Spleen (tissue), 11 donors: ENCODE data around the gene CST7. TPM values are rescaled to one million over a fixed set of nuclear protein-coding genes. Genes with fewer than 3 reads are reported as not detected.
A peak's percentile ranks its signal among the peaks of the same experiment; 100 is the strongest.

Experiments used
- DNase-seq: peaks from one replicate; pipeline ENCODE4 v3.0.0-alpha.2; 2020
- H3K27ac ChIP-seq, 8 donors: fragments of 200-600 bp; sonication (generic) in 7 of 8; 1 replicate in 4 of 8; 2 replicates in 4 of 8; pipeline versions ENCODE4 v1.5.0 to v1.8.0; 2016 to 2021; ENCODE audit warnings: inconsistent platforms in 4 of 8, mild to moderate bottlenecking in 4 of 8, moderate library complexity in 1 of 8
- H3K27me3 ChIP-seq, 7 donors: fragments of 200-600 bp; sonication (generic) in 6 of 7; replicated peaks in 1 of 7; 1 replicate in 4 of 7; 2 replicates in 3 of 7; pipeline versions ENCODE4 v1.5.0 to v1.8.0; 2016 to 2021; ENCODE audit warnings: inconsistent platforms in 3 of 7, mild to moderate bottlenecking in 1 of 7
- H3K36me3 ChIP-seq, 6 donors: fragments of 200-600 bp; sonication (generic) in 5 of 6; 1 replicate in 4 of 6; 2 replicates in 2 of 6; pipeline versions ENCODE4 v1.5.0 to v1.8.0; 2016 to 2021; ENCODE audit warnings: inconsistent platforms in 2 of 6
- H3K4me1 ChIP-seq, 6 donors: fragments of 200-600 bp; sonication (generic) in 5 of 6; 1 replicate in 3 of 6; 2 replicates in 3 of 6; pipeline versions ENCODE4 v1.5.0 to v1.8.0; 2016 to 2021; ENCODE audit warnings: inconsistent platforms in 3 of 6
- H3K4me3 ChIP-seq, 8 donors: fragments of 200-600 bp; sonication (generic) in 7 of 8; 1 replicate in 4 of 8; 2 replicates in 4 of 8; pipeline versions ENCODE4 v1.5.0 to v1.8.0; 2016 to 2021; ENCODE audit warnings: inconsistent platforms in 4 of 8, mild to moderate bottlenecking in 4 of 8, moderate library complexity in 2 of 8
- H3K9me3 ChIP-seq, 8 donors: fragments of 200-600 bp; sonication (generic) in 7 of 8; 1 replicate in 4 of 8; 2 replicates in 4 of 8; pipeline versions ENCODE4 v1.5.0 to v1.8.0; 2016 to 2021; ENCODE audit warnings: inconsistent platforms in 4 of 8
- POLR2A ChIP-seq, 3 donors: fragments of 450-650 bp; IDR thresholded peaks; one replicate each; pipeline ENCODE4 v1.5.1; 2017; ENCODE audit warnings: antibody characterized with exemption in 3 of 3, mild to moderate bottlenecking in 1 of 3
- POLR2AphosphoS5 ChIP-seq, 3 donors: sonication (generic); formaldehyde crosslinking; IDR thresholded peaks; one replicate each; pipeline ENCODE4 v1.5.1; 2017; ENCODE audit warnings: antibody characterized with exemption in 3 of 3
- WGBS, 5 donors: extraction: QIAGEN DNeasy Blood & Tissue Kit in 3 of 5; methylation state at CpG; one replicate each; pipeline versions ENCODE4 v1.1.5 to v1.1.7; 2013 to 2018; 5-methylcytosine and 5-hydroxymethylcytosine counted together
- intact Hi-C: fragments of 100-400 bp; cut with DNase I; formaldehyde crosslinking; loops from one replicate; pipeline ENCODE4 v1.15.0; 2023; ENCODE audit warnings: low total_unique reads
- polyA plus RNA-seq, 3 donors: library from polyadenylated mRNA; stranded (reverse); fragments of 200-250 nt; gene quantifications; one replicate each; pipeline ENCODE4 v1.2.1, GENCODE V29; 2013
- small RNA-seq, 4 donors: library from RNA; depleted of rRNA; stranded (forward); fragments of <200 nt; gene quantifications; one replicate each; pipeline ENCODE3, GENCODE V24; 2016
- total RNA-seq, 7 donors: library from RNA; depleted of rRNA in 3 of 7; stranded (reverse); fragments of >200 nt in 3 of 7; fragmentation: NEBNext Ultra II Directional in 4 of 7; extraction: Animal tissue kit (Norgen Biotek cat#: 25700) in 4 of 7; gene quantifications; one replicate each; pipeline versions ENCODE4 v1.1.0 to v1.2.1, GENCODE V29; 2016 to 2021
- TF ChIP-seq, protein P1 (sequence below), 11 experiments: fragments of 200-600 bp in 7 of 11; fragments of 450-650 bp in 4 of 11; sonication (generic) in 4 of 11; IDR thresholded peaks in 8 of 11; conservative IDR thresholded peaks in 3 of 11; 1 replicate in 7 of 11; 2 replicates in 4 of 11; pipeline versions ENCODE4 v1.4.0 to v1.8.0; 2016 to 2021; ENCODE audit warnings: antibody characterized with exemption in 11 of 11, inconsistent platforms in 4 of 11, mild to moderate bottlenecking in 1 of 11
- donor health status: healthy with polysubstance abuse.
- donor health status: DM: no; HTN: no; CAD: no; lungs with moderate emphysema.
- donor health status: DM: no; HTN: no; CAD: no.
- donor health status: Bipolar disorder and iron deficiency.
- donor health status: healthy.
- donor health status: DM: no; HTN: no; CAD: no.
- donor health status: DM: yes; HTN: yes; CAD: no.

The CST7 gene
- total and polyA plus RNA-seq, 10 donors: 23.1 to 298 (median 63.8) TPM

- intact Hi-C loops: loop anchor here (10.0 kb wide), 1 partner anchor 167 kb away; no protein-coding TSS in a partner anchor
- Histone ChIP-seq H3K27me3 (no peaks in the 10 kb centered on the region), H3K9me3 (no peaks in the 10 kb centered on the region), H3K27ac (no peak overlapping the region), H3K4me1 (no peaks in the 10 kb centered on the region), H3K4me3 (no peak overlapping the region), H3K36me3 (peaks cover 0 to 100% (median 71%) of the 10 kb centered on the region in 6 donors)
- TF ChIP-seq, protein P1, sequence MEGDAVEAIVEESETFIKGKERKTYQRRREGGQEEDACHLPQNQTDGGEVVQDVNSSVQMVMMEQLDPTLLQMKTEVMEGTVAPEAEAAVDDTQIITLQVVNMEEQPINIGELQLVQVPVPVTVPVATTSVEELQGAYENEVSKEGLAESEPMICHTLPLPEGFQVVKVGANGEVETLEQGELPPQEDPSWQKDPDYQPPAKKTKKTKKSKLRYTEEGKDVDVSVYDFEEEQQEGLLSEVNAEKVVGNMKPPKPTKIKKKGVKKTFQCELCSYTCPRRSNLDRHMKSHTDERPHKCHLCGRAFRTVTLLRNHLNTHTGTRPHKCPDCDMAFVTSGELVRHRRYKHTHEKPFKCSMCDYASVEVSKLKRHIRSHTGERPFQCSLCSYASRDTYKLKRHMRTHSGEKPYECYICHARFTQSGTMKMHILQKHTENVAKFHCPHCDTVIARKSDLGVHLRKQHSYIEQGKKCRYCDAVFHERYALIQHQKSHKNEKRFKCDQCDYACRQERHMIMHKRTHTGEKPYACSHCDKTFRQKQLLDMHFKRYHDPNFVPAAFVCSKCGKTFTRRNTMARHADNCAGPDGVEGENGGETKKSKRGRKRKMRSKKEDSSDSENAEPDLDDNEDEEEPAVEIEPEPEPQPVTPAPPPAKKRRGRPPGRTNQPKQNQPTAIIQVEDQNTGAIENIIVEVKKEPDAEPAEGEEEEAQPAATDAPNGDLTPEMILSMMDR (IDR thresholded peaks at IDR 0.05 in 8 of 11, conservative IDR thresholded peaks at IDR 0.05 in 3 of 11): no peak
- TF ChIP-seq POLR2A (IDR thresholded peaks at IDR 0.05): no peak
- TF ChIP-seq POLR2AphosphoS5 (IDR thresholded peaks at IDR 0.05): no peak
- peak; percentile 48 for DNase-seq
- WGBS, 5 donors: 92 to 97% (median 94%) methylated on average over 17 to 22 of the region's 22 CpGs
These were observed 58.6 kb downstream of the CST7 start for GRCh38 chr20:25007491-25008305.

GRCh38 chr20:25008388-25009217, 59.5 kb downstream of the CST7 start:
- 92 to 99% (median 95%) methylated on average over 10 to 11 of the region's 11 CpGs for WGBS, 5 donors
- DNase-seq: peak; percentile 64
- Histone ChIP-seq H3K4me3 (no peak overlapping the region), H3K36me3 (peaks cover 2 to 100% (median 79%) of the 10 kb centered on the region in 6 donors), H3K4me1 (no peaks in the 10 kb centered on the region), H3K27ac (no peak overlapping the region), H3K27me3 (no peaks in the 10 kb centered on the region), H3K9me3 (no peaks in the 10 kb centered on the region)
- no peak for TF ChIP-seq POLR2AphosphoS5 (IDR thresholded peaks at IDR 0.05)
- TF ChIP-seq, protein P1 (IDR thresholded peaks at IDR 0.05 in 8 of 11, conservative IDR thresholded peaks at IDR 0.05 in 3 of 11): no peak
- TF ChIP-seq POLR2A (IDR thresholded peaks at IDR 0.05): no peak
- intact Hi-C loops: loop anchor here (10.0 kb wide), 1 partner anchor 166 kb away; no protein-coding TSS in a partner anchor

Small RNAs within 50 kb of the gene (small RNA-seq; reads per million reads assigned to genes)
- 0 reads per million in 4 donors for gene RNU6-1257P

Other genes with a start within 250 kb of the CST7 start
- gene APMAP, start 43.5 kb downstream of the CST7 start, total RNA-seq: 100 to 1,000 TPM in 1 of 7 donors, 10 to 100 TPM in 6; 57.9 to 104 (median 78.8) TPM
- gene APMAP, start 43.5 kb downstream of the CST7 start, polyA plus RNA-seq: 10 to 100 TPM; 26.5 to 36.0 (median 31.5) TPM
- gene ACSS1, start 108.9 kb downstream of the CST7 start, total RNA-seq: 10 to 100 TPM; 34.0 to 50.8 (median 41.3) TPM
- gene ACSS1, start 108.9 kb downstream of the CST7 start, polyA plus RNA-seq: 10 to 100 TPM; 20.3 to 26.8 (median 26.3) TPM
- not detected for gene VSX1, start 132.9 kb downstream of the CST7 start, total RNA-seq
- not detected for gene VSX1, start 132.9 kb downstream of the CST7 start, polyA plus RNA-seq
- gene ENTPD6, start 246.4 kb downstream of the CST7 start, total RNA-seq: 10 to 100 TPM; 31.6 to 49.6 (median 35.7) TPM
- 10 to 100 TPM; 23.0 to 42.0 (median 33.6) TPM for gene ENTPD6, start 246.4 kb downstream of the CST7 start, polyA plus RNA-seq